Lower leg skin (tissue), 3 donors: ENCODE measurements around the gene CCDC106.

Experiments
- CTCF ChIP-seq, 3 donors: fragments of 450-650 bp; IDR thresholded peaks; one replicate each; pipeline ENCODE4 v1.5.1; 2016; ENCODE audit warnings: antibody characterized with exemption in 3 of 3, mild to moderate bottlenecking in 3 of 3, moderate library complexity in 2 of 3
- POLR2A ChIP-seq, 2 donors: fragments of 450-650 bp; IDR thresholded peaks; one replicate each; pipeline ENCODE4 v1.6.1; 2016 to 2017; ENCODE audit warnings: antibody characterized with exemption in 2 of 2, mild to moderate bottlenecking in 1 of 2, moderate library complexity in 1 of 2

- TF ChIP-seq CTCF (IDR thresholded peaks at IDR 0.05) = no peak
- no peak for TF ChIP-seq POLR2A (IDR thresholded peaks at IDR 0.05)
Measured at GRCh38 chr19:55606471-55606787, 41.6 kb upstream of the CCDC106 start.
